ENCODE measurements around the gene PDLIM3. TPM values are rescaled to one million over a fixed set of nuclear protein-coding genes. Genes with fewer than 3 reads are reported as not detected.

Gene PDLIM3
- total RNA-seq, 1 donor from 2014 or later: not detected

DNA sequence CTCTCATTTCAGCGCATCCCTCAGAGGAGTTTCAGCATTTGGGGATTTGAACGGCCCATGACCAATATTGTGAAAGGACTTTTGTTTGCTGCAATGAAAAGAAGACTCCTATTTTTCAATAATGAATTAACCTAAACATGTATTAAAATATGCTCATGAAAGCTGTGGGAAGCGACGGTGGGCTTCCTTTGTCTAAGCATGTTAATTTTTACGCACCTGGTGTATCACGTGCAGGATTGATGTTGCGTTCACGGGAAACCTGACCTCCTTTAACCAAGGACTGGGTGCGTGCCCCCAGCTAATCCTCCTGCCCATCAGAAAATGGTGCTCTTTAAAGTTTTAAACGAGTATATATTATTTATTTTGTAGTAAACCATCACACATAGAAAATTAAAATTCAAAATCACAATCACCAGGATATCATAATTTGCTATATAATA lies 63.2 kb downstream of the PDLIM3 start:
- intact Hi-C loops (cut with micrococcal nuclease): loop anchor here (5.0 kb wide), 1 partner anchor 645 kb away; the partner anchor contains the start of gene ACSL1

DNA sequence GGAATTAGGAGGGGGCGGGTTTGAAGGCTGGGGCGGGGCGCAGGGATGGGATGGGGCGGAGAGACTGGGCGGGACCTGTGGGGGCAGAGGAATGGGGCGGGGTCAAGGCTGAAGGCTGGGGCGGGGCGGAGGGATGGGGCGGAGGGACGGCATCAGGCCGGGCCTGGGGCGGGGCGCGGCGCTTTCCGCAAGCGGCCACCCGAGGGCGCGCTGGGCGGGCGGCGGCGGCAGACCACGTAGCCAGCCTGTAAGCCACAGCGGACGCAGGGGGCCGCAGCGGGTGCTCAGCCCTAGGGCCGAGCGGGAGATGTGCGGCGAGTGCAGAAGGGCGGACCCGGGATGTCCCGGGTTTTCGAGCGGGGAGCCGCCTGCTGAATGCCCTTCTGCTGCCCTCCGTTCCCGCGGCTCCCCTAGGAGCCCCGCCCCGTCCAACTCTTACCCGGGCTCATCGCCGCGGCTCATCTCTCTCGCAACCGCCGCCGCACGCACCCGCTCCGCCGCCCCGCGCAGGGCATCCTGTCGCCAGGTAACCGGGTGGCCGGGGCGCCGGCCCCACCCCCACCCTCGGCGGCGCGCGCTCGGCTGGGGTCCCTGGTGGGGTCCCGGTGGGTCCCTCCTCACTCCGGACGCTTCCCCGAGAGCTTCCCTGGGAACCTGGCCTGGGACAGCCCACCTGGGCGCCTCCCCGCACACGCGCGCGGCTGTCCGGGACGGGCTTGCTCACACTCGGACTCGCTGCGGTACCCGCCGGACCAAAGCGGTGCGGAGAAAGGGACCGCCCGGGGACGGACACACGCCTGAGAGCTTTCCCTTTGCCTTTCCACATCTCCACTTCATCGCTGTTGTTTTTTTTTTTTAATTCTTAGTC lies 63.8 kb downstream of the PDLIM3 start, which contains the start of gene CCDC110:
Gene CCDC110, minus strand, starts transcription at position 499 of the 868 bp plus-strand sequence. Its CDS starts 50 bp downstream, at position 449.
- intact Hi-C loops (cut with micrococcal nuclease): loop anchor here (1.0 to 5.0 kb wide), 7 partner anchors 46 to 1967 kb away; partner anchors contain the start of genes ACSL1, ANKRD37, CASP3 and PRIMPOL

DNA sequence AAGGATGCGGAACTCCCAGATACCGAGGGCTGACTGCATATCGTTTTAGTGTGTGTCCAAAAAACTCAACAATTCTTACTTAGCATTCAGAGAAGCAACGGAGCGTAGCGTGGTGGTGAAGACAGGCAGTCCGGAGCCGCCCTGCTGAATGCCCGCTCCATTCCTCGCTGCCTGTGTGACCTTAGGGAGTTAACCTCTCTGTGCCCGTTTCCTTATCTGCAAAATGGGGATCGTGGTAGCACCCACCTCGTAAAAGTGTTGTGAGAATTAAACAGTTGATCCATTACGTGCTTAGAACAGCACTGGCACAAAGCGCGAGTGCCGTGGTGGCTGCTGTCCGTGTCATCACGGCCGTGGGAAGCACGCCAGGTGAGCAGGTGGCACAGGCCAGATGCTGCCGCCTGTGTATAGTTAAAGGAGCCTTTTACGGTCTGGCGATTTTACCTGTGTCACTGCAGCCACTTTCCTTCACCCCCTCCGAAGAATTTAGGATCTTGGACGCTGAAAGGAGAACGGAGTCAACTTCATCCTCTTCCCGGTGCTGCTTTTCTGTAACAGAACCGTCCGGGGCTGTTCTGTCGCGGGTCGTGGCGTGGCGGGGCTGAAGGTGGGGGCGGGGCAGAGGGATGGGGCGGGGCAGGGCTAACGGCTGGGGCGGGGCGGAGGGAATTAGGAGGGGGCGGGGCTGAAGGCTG lies 64.7 kb downstream of the PDLIM3 start:
- intact Hi-C loops (cut with micrococcal nuclease): loop anchor here (1.0 to 5.0 kb wide), 7 partner anchors 45 to 1966 kb away; partner anchors contain the start of genes ACSL1, ANKRD37, CASP3 and PRIMPOL

DNA sequence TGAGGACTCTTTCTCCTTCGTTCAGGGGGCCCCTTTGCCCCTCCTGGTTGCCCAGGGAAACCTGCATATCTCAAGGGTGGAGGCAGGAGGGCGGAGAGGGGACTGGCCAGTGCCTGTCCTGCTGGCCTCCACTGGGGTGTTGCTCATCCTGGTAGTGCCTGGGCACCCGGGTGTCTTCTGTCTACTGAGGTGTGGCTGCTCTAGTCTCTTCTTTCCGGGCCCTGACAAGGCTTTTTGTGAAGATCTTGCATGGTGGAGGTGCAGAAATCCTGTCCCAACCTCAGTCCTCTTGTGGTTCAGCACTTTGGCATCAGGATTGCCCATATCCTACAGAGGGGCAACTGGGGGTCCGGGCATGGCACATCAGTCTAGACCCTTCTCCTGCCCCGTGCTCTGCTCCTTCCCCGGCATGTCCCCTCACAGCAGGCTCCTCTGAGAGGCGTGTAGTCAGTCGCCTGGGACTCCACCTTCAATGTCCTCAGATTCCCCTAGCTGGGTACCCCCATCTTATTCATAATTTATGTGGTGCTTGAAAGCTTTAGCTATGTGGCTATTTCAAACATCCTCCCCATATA lies 65.6 kb downstream of the PDLIM3 start:
- intact Hi-C loops (cut with micrococcal nuclease): loop anchor here (2.0 to 5.0 kb wide), 2 partner anchors 642 to 821 kb away; partner anchors contain the start of genes ACSL1, CASP3 and PRIMPOL

DNA sequence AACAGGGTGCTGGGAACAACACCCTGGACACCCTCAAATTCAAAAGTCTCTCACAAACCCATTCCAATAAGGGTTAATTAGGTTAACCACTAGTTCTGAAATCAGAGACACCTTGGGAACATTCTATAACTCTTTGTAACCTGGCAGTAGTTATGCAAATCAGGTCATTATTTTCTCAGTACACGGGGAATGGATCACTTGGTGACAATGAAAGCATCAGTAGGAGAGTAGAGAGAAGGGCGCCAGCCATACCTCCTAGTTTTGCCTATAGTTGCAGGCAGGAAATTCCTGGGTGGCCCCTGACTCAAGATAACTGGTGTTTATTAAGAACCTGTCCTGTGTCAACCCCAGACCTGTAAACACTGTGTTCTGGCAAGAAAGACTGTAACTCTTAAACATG lies 66.3 kb downstream of the PDLIM3 start:
- intact Hi-C loops (cut with micrococcal nuclease): no loop called here

DNA sequence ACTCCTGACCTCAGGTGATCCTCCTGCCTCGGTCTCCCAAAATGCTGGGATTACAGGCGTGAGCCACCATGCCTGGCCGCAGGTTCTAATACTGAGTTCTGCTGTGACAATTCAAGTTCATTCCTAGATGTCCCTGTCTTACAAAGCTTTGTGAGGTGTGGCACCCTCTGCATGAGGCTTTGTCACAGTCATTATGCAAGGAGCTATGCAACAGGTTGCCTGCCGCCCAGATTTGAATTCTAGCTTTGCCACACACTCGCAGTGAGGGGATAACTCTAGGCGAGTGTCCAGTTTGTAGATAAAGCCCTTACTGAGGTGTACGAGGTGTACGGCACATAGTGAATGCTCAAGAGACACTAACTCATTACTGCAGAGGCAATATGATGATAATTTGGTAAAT lies 67.3 kb downstream of the PDLIM3 start:
- intact Hi-C loops (cut with micrococcal nuclease): no loop called here

DNA sequence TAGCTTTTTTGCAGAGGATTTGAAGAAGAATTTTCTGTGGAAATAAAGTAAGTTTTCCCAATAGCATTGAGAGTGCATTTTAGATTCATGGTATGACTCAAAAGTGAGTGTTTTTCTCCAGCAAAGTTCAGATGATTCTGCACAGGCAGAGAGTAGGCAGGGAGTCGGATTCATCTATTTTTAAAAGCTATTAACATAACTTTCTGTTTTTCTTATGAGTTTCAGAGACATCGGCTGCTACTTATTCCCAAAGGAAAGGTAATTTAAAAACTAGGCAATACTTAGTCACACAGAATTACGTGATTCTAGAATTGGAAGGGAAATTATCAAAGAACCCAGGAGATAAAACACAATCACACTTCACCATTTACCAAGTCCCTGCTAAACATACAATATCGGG lies 68.2 kb downstream of the PDLIM3 start:
- intact Hi-C loops (cut with micrococcal nuclease): no loop called here

DNA sequence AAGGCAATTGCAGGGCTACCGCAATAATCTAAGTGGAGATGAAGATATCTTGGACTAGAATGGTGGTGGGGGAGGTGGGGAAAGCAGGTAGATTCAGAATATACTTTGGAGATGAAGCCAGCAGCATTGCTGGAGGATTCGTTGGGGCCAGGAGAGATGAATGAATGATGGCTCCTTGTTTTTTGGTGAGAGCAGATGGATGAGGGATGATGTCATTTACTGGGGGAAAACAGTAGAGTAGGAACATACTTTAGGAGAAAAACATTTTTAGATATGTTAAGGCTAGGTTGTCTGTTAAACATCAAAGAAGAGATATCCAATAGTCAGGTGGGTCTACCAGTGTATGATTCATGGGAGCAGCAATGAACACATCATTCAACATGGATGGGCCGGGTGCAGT lies 69.6 kb downstream of the PDLIM3 start:
- intact Hi-C loops (cut with micrococcal nuclease): no loop called here

DNA sequence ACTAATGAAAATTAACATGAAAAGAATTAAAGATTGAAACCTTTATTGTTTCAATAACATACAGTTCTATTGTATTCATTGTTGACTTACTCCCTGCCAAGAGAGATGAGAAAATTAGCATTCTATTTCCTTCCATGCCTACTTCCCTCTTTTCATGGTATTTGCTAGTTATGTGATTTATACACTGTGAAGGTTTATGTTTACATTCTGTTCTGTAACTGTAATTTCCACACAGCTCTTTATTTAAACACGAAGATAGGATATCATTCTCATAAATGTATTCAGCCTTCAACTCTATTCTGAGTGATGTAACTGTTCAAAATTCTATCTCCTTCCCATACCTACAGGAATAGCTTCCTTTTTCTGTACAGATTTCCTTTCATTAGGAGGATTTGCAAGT lies 70.4 kb downstream of the PDLIM3 start:
- intact Hi-C loops (cut with micrococcal nuclease): no loop called here

DNA sequence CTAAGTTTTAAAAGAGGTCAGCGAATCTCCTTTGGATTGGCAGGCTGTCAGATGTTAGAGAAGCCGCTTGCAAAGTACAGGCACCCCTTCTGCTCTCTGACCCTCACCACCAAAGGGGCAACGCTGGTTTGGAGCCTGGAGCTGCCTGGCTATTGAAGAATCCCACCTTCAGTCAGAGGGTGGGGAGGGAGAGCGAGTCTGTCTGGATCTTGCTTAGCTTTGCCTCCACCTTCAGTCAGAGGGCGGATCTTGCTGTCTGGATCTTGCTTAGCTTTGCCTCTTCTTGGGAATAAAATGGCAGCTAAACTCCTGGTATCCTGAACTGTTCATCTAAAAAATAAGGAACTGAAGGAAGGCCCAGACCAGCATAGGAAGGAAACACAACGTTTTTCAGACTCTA lies 71.1 kb downstream of the PDLIM3 start:
- intact Hi-C loops (cut with micrococcal nuclease): no loop called here

DNA sequence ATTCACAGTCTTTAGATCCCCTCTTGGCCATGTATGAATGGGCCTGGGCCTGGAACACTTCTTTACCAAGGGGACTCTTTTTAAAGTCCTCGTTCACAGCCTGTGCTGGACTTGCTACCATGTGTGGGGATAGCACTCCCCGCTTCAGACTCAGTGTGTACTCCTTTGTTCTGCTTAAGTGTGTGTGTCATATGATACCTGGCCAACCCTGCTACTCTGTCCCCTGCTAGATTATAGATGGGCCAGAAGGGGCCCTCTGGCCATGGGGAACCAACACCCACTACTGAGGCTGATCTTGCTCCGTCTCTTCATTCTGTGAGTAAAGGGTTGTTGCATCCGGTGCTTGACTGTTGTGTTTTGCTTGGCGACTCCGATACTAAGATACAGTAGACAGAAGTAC lies 71.8 kb downstream of the PDLIM3 start:
- intact Hi-C loops (cut with micrococcal nuclease): no loop called here

DNA sequence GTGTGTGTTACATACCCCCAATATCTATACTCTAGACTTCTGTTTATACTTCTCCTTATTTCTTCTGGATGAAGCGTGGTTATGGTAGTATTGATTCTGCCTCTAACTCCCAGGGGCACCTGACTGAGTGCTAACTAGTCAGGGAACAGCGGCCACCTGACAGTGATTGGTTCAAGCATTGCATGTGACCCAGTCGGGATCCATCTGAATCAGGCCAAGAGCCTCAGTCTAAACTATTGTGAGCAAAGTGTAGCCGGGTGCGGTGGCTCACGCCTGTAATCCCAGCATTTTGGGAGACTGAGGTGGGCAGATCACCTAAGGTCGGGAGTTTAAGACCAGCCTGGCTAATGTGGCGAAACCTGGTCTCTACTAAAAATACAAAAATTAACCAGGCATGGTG lies 73.7 kb downstream of the PDLIM3 start:
- intact Hi-C loops (cut with micrococcal nuclease): no loop called here

DNA sequence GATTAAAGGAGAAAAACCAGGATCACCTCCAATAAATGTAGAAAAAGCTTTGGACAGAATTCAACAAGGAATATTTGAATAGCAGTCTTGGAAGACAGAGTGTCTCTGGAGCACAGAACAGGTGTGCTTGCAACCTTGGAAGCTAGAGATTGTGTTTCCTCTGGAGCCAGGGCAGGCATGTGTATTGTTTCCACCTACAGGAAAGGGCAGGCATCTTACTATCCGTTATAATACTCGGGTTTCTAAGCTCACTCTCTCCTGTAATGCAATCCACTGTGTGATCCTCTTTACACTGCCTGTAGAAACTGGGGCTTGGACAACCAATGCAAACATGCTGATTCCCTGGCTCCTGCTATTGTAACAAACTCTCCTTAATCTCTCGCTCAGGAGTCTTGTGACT lies 78.2 kb downstream of the PDLIM3 start:
- intact Hi-C loops (cut with micrococcal nuclease): no loop called here

DNA sequence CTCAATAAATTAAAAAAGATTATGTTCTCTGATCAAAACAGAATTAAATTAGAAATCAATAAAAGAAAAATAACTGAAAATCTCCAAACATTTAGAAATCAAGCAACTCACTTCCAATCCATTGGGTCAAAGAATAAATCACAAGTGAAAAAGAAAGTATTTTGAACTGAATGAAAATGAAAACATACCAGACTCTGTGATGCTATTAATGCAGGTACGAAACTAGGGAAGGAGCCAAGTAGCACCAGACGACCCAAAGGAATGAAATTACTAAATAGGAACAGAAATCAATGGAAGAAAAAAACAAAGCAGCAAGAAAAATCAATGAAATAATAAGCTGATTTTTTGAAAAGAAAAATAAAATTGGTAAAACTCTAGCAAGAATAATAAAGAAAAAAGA lies 79.2 kb downstream of the PDLIM3 start:
- intact Hi-C loops (cut with micrococcal nuclease): no loop called here

Other genes with a start within 250 kb of the PDLIM3 start
- 0.59 and 0.70 TPM in 2 replicates for gene LRP2BP, start 139.6 kb downstream of the PDLIM3 start, total RNA-seq
- 11.2 TPM in 2 replicates for gene ANKRD37, start 138.7 kb downstream of the PDLIM3 start, total RNA-seq
- 18.0 and 23.5 TPM in 2 replicates for gene UFSP2, start 109.5 kb downstream of the PDLIM3 start, total RNA-seq
- gene CCDC110, start 63.8 kb downstream of the PDLIM3 start, total RNA-seq: not detected in 2 replicates

All from T-helper 2 cell treated with Interferon-gamma antibody and Interleukin-4, amounts not matched to agents 100 ng/mL and 5 ng/mL, for 36 hours (primary cell).